Retinal pigment epithelial cell (primary cell): ENCODE data around the gene ADORA3.

Experiments used
- DNase-seq: peaks from one replicate; pipeline ENCODE4 v3.0.0-alpha.2; 2010; ENCODE audit warnings: low read depth
- H3K4me3 ChIP-seq: 2 replicates; pipeline ENCODE4 v1.5.1; 2011; ENCODE audit warnings: mild to moderate bottlenecking, low read length, control low read depth, moderate library complexity
- TF ChIP-seq, protein P1 (sequence below): conservative IDR thresholded peaks from 2 replicates; pipeline ENCODE4 v1.5.1; 2011; ENCODE audit warnings: low read depth, low read length, control low read depth, inconsistent platforms

ADORA3 gene

DNA sequence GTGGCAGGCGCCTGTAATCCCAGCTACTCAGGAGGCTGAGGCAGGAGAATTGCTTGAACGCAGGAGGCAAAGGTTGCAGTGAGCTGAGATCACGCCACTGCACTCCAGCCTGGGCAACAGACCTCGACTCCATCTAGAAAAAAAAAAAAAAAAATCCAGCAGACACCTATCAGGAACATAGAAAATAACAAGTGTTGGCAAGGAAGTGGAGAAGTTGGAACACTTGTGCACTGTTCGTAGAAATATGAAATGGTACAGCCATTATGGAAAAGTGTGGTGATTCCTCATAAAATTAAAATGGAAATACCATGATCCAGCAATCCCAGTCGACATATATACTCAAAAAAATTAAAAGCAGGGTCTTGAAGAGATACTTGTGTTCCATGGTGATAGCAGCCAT is 41.7 kb downstream of the ADORA3 start:
- TF ChIP-seq, protein P1, sequence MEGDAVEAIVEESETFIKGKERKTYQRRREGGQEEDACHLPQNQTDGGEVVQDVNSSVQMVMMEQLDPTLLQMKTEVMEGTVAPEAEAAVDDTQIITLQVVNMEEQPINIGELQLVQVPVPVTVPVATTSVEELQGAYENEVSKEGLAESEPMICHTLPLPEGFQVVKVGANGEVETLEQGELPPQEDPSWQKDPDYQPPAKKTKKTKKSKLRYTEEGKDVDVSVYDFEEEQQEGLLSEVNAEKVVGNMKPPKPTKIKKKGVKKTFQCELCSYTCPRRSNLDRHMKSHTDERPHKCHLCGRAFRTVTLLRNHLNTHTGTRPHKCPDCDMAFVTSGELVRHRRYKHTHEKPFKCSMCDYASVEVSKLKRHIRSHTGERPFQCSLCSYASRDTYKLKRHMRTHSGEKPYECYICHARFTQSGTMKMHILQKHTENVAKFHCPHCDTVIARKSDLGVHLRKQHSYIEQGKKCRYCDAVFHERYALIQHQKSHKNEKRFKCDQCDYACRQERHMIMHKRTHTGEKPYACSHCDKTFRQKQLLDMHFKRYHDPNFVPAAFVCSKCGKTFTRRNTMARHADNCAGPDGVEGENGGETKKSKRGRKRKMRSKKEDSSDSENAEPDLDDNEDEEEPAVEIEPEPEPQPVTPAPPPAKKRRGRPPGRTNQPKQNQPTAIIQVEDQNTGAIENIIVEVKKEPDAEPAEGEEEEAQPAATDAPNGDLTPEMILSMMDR = no peak
- DNase-seq = no peak
- H3K4me3 ChIP-seq = no peak overlapping the region

DNA sequence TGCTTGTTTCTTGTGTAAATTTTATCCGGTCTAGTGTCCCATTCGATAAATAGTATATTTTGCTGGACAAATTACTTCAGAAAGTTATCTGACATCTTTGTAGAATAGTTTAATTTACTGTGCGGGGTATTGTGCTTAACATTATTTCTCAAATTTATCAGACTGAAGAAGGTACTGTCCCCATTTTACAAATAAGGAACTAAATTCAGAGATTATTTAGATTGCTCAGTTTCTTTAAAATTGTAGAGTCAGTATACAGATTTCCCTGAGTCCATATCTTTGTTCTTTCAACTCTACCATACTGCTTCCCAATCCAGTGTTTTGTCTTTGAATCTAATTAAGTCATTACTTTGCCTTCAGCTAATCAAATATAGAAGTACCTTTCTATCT is 47.8 kb downstream of the ADORA3 start:
- TF ChIP-seq, protein P1 = no peak
- no peak for DNase-seq

DNA sequence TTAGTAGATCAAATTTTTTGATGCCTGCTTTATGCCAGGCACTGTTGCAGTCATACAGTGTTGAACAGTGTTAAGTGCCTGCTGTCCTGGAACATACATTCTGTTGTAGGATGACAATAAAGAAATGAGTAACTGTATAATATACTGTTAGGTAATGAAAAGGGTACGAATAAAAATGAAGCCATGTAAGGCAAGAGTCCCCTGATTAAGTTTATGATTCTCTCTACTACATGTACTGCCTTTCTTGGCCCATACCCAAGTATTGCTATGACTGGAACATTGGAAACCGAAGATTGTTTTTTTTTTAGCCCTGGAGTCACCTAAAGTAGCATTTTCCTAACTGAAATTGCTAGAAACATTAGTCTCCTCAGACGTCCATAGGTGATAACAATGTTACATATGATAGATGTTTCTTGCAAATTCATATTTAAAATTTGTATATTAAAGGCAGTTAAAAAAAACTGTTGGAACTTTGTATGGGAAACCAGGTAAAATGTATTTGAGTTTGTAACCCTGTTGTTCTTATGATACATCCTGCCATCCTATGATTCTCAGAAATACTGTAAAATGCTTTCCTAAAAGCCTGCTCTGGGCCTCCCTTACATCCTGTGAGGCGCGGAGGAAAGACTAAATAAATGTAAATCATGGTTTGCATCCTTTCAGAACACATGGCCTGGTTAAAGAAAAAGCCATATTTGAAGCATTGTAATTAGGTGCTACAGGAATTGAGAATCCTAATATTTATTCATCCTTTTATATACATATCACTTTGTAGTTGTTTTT is 48.4 kb downstream of the ADORA3 start:
- TF ChIP-seq, protein P1 = no peak
- no peak for DNase-seq
- H3K4me3 ChIP-seq = no peak overlapping the region

More for the DNA sequence above, 47.8 kb downstream of the ADORA3 start:
- no peak overlapping the region for H3K4me3 ChIP-seq

DNA sequence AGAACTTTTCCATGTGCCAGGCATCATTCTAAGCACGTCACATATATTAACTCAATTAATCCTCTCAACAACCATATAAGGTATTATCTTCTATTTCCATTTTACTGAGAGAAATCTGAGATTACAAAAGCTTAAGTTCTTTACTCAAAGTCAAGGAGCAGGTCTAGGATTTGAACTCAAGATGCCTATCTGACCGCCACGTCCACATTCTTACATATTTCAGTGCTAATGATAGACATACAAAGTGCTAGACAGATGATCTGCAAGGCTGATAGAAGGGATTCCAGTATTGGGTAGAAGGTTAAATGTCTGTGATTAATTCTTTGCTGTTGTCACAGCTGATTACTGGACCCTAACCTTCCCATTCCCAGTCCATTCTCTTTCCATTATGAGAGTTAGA is 49.7 kb downstream of the ADORA3 start:
- H3K4me3 ChIP-seq = no peak overlapping the region
- TF ChIP-seq, protein P1 = no peak
- DNase-seq = no peak

DNA sequence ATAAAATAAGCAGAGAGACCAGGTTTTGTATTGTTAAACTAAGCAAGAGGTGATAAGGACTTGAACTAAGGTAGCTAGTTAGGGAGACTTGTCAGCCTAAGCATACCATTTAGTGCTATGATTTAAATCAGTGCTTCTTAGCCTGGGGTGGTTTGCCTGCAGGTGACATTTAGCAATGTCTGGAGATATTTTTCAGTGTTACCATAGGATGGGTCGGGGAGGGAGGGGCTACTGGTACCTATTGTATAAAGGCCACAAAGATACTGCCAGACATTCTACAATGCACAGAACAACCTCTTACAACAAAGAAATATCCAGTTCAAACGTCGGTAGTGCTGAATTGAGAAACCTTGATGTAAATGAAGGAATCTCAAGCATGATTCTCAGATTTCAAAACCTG is 50.9 kb downstream of the ADORA3 start:
- no peak for DNase-seq
- no peak overlapping the region for H3K4me3 ChIP-seq
- TF ChIP-seq, protein P1 = no peak

DNA sequence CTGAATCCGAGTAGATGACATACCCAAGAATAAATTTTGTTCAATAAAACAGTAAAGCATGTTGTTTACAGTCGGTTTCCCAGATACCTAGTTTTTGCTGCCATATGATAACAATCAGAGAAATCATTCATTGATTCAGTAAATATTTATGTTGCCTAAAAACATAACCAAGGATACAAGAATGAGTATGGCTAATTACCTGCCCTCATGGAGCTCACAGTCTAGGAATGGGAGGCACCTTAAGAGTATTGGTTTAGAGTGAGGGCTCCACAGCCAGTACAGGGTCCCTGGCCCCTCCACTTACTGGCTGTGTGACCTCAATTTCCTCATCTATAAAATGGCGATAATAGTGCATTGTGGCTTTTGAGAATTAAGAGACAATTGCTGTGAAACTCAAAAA is 53.2 kb downstream of the ADORA3 start:
- H3K4me3 ChIP-seq = peak overlapping the region; percentile 100
- TF ChIP-seq, protein P1 = no peak
- no peak for DNase-seq

DNA sequence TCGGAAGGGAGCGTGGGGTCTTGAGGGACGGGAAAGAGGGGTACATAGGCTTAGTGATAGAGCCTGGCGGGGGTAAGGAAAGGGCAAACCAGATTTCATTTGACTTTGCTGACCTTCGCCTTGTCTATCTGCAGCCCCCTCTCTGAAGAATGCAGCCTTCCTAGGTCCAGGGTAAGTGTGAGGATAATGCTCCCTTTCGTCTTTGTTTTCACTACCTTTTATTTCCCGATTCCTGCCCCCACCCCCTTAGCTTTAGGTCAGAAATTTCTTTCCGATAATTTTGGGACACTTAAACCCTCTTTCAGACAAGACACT is 53.8 kb downstream of the ADORA3 start:
- DNase-seq = no peak
- TF ChIP-seq, protein P1 = no peak
- peak overlapping the region; percentile 100 for H3K4me3 ChIP-seq
